ENCODE measurements around the gene SPEN. TPM values are rescaled to one million over a fixed set of nuclear protein-coding genes. Genes with fewer than 3 reads are reported as not detected.

Gene SPEN
- total RNA-seq, 4 donors from 2014 or later, result 55.0 to 79.7 (median 63.8) TPM

DNA sequence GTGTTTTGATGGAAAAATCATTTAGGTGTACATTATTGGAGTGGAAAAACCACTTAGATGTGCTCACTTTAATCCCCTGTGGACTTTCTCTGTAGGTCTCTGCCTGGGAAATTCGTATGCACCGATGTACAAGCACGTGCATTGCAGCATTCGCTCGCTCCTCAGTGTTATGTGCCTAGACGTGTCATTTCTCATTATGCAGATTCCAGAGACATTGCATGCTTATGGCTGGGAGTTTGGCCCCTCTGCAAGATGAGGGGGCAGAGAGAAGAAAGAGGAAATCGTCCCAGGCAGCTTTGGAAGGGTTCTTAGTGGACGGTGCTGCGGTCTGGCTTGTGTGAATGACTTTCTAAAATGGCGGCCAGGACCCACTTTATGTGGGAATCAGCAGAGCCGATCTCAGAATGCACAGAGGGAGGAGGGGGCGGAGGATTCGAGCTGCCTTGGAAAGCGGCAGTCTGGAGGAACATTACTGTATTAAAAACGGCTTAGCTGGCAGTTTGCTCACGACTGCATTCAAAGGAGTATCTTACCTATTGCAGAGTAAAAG lies 2.3 kb downstream of the SPEN start:
- Histone ChIP-seq H3K27ac (peak overlapping the region; percentile 99), H3K36me3 (no peaks in the 10 kb centered on the region), H3K9me3 (no peaks in the 10 kb centered on the region), H3K4me1 (peaks cover 61% of the 10 kb centered on the region), H3K4me3 (peak overlapping the region; percentile 95), H3K27me3 (no peaks in the 10 kb centered on the region)
- DNase-seq (ENCODE audit: low spot score in 2 of 2), result peak in 1 of 2 donors; percentile 71
- 0% methylated on average over 16 of the region's 16 CpGs for WGBS
- TF ChIP-seq, protein P1, sequence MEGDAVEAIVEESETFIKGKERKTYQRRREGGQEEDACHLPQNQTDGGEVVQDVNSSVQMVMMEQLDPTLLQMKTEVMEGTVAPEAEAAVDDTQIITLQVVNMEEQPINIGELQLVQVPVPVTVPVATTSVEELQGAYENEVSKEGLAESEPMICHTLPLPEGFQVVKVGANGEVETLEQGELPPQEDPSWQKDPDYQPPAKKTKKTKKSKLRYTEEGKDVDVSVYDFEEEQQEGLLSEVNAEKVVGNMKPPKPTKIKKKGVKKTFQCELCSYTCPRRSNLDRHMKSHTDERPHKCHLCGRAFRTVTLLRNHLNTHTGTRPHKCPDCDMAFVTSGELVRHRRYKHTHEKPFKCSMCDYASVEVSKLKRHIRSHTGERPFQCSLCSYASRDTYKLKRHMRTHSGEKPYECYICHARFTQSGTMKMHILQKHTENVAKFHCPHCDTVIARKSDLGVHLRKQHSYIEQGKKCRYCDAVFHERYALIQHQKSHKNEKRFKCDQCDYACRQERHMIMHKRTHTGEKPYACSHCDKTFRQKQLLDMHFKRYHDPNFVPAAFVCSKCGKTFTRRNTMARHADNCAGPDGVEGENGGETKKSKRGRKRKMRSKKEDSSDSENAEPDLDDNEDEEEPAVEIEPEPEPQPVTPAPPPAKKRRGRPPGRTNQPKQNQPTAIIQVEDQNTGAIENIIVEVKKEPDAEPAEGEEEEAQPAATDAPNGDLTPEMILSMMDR (IDR thresholded peaks at IDR 0.05), result no peak
- TF ChIP-seq EP300 (IDR thresholded peaks at IDR 0.05) (no peak), POLR2AphosphoS5 (IDR thresholded peaks at IDR 0.05) (no peak), POLR2A (IDR thresholded peaks at IDR 0.05) (no peak)

DNA sequence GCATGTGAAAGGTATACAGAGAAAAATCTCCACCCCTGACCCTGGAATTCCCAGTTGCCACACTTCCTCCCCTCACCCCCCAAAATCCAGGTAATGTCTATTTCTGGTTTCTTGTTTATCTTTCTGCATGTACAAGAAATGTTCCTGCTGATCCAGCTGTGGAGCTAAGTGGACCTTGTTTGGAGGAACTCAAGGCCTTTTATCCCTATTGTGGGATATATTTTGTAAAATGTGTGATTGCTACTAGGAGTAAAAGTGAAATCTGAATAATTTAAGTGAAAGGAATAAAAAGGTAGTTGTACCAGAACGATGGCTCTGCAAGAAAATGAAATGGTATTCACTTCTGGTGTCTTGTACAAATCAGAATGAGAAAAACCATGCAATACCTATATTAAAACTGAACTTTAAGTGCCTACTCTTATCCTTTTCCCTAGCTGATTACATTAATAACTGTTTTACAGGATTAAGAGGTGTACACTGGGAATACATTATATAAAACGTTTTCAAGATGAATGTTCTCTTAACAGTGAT lies 3.0 kb downstream of the SPEN start:
- H3K9me3 ChIP-seq, result no peaks in the 10 kb centered on the region
- H3K27me3 ChIP-seq, result no peaks in the 10 kb centered on the region
- H3K4me3 ChIP-seq, result peak overlapping the region; percentile 95
- peaks cover 54% of the 10 kb centered on the region for H3K4me1 ChIP-seq
- no peak for DNase-seq (ENCODE audit: low spot score in 2 of 2)
- no peaks in the 10 kb centered on the region for H3K36me3 ChIP-seq
- peak overlapping the region; percentile 99 for H3K27ac ChIP-seq
- 7% methylated on average over 2 of the region's 2 CpGs for WGBS
- TF ChIP-seq POLR2A (IDR thresholded peaks at IDR 0.05), result no peak
- no peak for TF ChIP-seq POLR2AphosphoS5 (IDR thresholded peaks at IDR 0.05)
- TF ChIP-seq, protein P1 (IDR thresholded peaks at IDR 0.05), result no peak

DNA sequence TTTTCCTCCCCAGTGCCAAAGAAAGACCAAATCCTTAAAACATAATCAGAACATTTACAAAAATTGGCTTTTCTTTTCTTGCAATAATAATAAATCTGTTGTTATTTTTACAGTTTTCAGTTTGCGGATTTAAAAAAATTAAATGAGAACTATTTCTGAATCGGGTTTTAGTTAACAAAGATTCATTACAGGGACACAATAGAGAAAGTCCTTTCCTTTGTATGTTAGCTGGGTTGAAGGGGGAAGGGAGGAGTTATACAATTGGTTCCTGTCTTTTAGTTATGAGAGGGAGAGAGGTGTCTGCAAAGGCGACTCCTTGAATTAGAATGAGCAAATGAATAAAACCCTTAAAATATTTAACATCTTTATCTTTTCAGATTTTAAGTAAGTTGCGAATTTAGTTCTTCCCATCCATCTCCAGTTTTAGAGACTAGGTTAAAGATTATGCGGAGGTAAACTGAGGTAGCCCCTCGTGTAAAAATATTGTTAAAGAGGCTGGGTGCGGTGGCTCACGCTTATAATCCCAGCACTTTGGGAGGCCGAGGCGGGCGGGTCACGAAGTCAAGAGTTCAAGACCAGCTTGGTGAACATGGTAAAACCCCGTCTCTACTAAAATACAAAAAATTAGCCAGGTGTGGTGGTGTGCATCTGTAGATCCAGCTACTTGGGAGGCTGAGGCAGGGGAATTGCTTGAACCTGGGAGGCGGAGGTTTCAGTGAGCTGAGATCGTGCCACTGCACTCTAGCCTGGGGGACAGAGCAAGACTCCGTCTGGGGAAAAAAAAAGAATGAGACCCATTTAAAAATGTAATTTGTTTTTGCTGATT lies 3.9 kb downstream of the SPEN start:
- no peak overlapping the region for H3K4me3 ChIP-seq
- 65% methylated on average over 16 of the region's 16 CpGs for WGBS
- peaks cover 45% of the 10 kb centered on the region for H3K4me1 ChIP-seq
- DNase-seq (ENCODE audit: low spot score in 2 of 2), result peak in 1 of 2 donors; percentile 16
- H3K9me3 ChIP-seq, result no peaks in the 10 kb centered on the region
- TF ChIP-seq POLR2A (IDR thresholded peaks at IDR 0.05) (no peak), POLR2AphosphoS5 (IDR thresholded peaks at IDR 0.05) (no peak), EP300 (IDR thresholded peaks at IDR 0.05) (no peak)
- TF ChIP-seq, protein P1 (IDR thresholded peaks at IDR 0.05), result no peak
- no peak overlapping the region for H3K27ac ChIP-seq
- H3K36me3 ChIP-seq, result no peaks in the 10 kb centered on the region
- no peaks in the 10 kb centered on the region for H3K27me3 ChIP-seq

DNA sequence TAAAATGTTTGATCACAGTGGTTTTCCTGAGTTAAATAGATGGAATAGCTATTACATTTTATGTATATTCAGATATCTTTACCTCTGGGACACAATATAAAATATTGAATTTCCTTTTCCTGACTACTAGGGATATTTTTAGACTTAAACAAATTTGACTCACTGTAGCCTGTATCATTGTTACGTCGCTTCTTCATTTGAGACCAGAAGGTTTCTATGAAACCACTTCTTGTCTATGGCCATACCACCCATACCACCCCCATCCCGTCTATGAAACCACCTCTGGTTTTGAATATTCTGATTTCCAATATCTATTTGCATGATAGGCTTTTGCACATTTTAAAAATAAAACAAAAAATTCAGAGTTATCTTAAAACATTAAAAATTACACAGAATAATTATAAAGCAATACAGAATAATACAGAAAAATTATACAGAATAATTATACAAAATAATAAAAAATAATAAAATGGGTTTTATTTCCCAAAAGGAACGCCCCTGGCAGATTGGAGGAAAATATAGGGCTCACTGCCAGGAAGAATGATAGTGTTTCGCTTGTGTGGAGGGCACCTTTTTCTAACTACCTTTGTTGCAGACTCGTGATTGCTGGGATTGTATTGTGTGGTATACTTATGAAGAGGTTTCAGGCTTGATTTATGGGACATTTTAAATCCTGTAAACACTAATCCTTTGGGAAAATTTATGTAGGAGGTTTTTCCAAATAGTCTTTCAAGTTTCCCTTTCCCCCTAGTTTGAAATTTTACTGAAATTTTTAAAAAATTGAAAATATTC lies 4.7 kb downstream of the SPEN start:
- Histone ChIP-seq H3K4me3 (no peak overlapping the region), H3K9me3 (no peaks in the 10 kb centered on the region), H3K27ac (no peak overlapping the region), H3K4me1 (peaks cover 38% of the 10 kb centered on the region), H3K36me3 (no peaks in the 10 kb centered on the region), H3K27me3 (no peaks in the 10 kb centered on the region)
- 55% methylated on average over 6 of the region's 6 CpGs for WGBS
- no peak for DNase-seq (ENCODE audit: low spot score in 2 of 2)
- no peak for TF ChIP-seq POLR2AphosphoS5 (IDR thresholded peaks at IDR 0.05)
- TF ChIP-seq, protein P1 (IDR thresholded peaks at IDR 0.05), result no peak
